Measurements from ENCODE around the gene NUMB.

DNA sequence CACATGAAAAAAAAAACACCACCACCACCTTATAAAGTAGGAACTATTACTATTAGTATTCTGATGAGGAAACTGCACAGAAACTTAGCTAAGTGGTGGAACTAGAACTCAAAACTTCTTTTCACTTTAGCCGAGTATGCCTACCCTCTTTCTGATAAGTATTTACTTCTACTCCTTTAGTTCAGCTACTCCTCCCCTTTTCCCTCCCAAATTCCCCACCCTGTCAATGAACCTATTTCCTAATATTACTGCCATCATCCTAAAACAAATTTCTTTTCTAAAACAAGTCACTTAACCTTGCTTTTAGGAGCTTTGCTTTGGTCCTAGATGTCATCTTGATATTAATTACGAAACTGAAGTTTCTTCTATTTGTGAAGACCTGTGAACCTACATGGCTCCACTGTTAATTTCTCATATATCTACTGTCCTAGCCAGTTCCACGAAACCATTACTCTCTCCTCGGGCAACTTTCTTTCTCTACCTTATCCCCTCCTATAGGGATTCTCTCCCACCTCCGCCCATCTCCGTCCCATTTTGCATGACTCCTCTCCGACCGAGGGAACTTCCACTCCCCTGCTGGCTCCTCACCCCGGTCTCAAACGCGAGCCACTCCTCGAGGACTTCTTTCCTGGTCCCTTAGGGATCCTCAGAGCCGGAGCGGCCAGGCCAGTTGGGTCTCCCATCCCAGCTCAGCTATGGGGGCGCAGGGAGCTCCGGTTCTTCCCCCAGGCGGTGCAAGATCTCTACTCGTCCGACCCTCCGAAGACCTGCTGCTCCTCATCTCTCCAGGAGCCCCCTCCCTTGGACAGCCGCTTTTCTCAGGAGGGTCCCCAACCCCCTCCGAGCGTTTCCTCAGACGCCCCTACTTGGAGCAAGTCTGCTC lies 1.1 kb downstream of the NUMB start:
- TF ChIP-seq POLR2A (IDR thresholded peaks at IDR 0.05; ENCODE audit: low read length) = no peak
- TF ChIP-seq GATA1 (IDR thresholded peaks at IDR 0.05; ENCODE audit: low read depth, low read length) = no peak

Measured in erythroblast (primary cell).